ENCODE measurements around the gene MARCHF11.

Gene MARCHF11

GRCh38 chr5:16134204-16134603 is 45.4 kb downstream of the MARCHF11 start:
- peak; percentile 40 for DNase-seq (ENCODE audit: low spot score)

- no peak for DNase-seq (ENCODE audit: low spot score)
Observed at GRCh38 chr5:16131878-16132277, 47.7 kb downstream of the MARCHF11 start.

GRCh38 chr5:16128944-16129343 is 50.6 kb downstream of the MARCHF11 start:
- DNase-seq (ENCODE audit: low spot score) = no peak

- DNase-seq (ENCODE audit: low spot score) = no peak
Observed at GRCh38 chr5:16127865-16128544, 51.6 kb downstream of the MARCHF11 start.

- DNase-seq (ENCODE audit: low spot score) = no peak
Observed at GRCh38 chr5:16120579-16120978, 59.0 kb downstream of the MARCHF11 start.

GRCh38 chr5:16119790-16120189 is 59.8 kb downstream of the MARCHF11 start:
- no peak for DNase-seq (ENCODE audit: low spot score)

- DNase-seq (ENCODE audit: low spot score) = no peak
Observed at GRCh38 chr5:16115140-16115539, 64.5 kb downstream of the MARCHF11 start.

GRCh38 chr5:16108418-16108817 is 71.2 kb downstream of the MARCHF11 start:
- DNase-seq (ENCODE audit: low spot score) = no peak

GRCh38 chr5:16104961-16105360 is 74.6 kb downstream of the MARCHF11 start:
- DNase-seq (ENCODE audit: low spot score) = no peak

- DNase-seq (ENCODE audit: low spot score) = no peak
Observed at GRCh38 chr5:16095612-16096011, 84.0 kb downstream of the MARCHF11 start.

DNA sequence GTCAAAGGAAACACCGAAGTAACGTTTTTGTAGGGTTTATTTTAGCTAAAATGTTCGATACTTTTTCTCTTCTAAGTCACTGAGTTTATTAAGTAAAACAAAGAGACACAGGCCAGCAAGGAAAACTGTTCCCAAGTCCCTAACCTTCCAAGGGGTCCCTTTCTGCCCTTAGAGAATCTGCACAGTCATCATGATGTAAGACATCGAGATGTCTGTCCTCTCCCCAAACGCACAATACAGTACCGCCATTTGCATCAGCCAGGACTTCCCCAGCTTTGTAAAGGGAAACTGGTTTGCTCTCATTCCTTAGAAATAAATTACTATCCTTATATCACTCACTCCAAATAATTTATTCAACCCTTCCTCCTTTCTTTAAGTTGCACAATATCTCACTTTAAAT is 89.3 kb downstream of the MARCHF11 start:
- DNase-seq (ENCODE audit: low spot score) = no peak

DNA sequence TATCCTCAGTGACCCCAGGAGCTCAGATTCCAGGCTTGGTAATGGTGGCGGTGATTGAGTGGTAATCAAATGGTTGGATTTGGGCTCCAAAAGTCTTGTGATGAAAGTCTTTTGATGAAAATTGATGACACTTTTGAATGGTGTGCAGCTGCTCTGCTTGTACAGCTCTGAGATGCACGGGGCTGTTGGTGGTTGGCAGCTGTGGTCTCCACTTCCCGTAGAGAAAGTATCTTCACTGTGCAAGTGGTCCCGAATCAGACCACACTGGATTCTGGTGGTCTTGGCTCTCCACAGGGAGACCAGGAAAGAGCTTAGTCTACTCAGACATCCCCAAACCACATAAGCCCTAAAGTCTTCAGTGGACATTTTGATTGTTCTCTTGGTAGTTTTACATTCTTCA is 96.6 kb downstream of the MARCHF11 start:
- no peak for DNase-seq (ENCODE audit: low spot score)

- DNase-seq (ENCODE audit: low spot score) = no peak
Observed at GRCh38 chr5:16082053-16082452, 97.5 kb downstream of the MARCHF11 start.

DNA sequence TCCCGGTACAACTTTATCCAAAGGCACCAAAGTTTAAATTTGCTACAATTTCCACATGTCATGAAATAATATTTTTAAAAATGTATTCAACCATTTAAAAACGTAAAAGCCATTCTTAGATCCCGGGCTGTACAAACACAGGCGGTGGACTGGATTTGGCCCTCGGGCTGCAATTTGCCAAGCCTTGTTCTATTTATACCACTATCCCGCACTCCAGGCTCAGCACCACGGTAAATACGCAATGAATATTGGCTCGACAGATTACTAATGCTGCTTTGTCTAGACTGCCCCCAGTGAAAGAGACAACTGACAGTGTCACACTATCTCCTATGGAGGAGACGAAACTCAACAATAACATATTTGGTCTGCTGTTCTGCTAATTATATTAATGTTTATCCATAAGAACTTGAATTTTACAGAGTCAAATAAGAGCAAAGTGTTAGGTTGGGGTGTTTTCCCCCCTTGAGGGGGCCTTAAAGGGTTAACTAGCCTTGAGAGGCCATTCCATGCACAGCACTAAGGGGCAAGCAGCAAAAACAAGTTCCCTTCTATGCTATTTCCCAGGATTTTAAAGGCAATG is 98.1 kb downstream of the MARCHF11 start:
- DNase-seq (ENCODE audit: low spot score) = no peak

DNA sequence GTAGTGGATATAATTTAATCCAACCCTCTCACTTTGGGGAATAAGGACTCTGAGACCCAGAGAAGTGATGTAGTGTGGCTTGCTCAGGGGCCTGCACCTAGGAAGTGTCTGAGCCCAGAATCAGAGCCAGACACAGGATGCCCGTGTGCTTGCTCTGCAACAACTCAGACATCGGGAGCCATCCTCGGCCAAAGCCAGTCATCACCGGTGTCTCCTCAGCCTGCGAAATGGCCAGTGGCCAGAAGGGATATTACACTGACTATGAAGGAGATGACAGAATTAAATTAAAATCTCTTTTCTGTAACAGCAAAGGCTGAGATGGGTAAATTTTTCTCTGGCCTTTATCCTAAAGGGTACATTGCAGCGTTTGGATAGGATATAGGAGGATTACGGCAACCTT is 102.9 kb downstream of the MARCHF11 start:
- peak; percentile 47 for DNase-seq (ENCODE audit: low spot score)

- DNase-seq (ENCODE audit: low spot score) = no peak
Observed at GRCh38 chr5:16074358-16074757, 105.2 kb downstream of the MARCHF11 start.

DNA sequence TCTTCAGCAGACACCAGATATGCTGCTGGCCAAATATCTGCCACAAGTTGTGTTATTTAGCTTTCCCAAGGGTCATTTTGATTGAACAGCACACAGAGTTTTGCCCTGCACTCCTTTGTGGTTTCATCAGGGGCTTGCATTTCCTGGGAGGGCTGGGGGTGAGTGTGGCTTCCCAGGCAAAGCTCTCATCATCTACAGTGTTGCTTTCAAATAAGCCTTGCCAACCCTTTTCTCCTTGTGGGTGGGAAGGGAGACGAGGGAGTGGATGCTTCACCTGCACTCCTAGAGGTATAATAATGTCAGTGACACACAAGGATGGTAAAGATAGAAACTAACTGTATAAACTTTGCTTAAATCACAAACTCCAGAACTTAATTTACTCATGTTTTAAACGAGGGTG is 107.0 kb downstream of the MARCHF11 start:
- no peak for DNase-seq (ENCODE audit: low spot score)

DNA sequence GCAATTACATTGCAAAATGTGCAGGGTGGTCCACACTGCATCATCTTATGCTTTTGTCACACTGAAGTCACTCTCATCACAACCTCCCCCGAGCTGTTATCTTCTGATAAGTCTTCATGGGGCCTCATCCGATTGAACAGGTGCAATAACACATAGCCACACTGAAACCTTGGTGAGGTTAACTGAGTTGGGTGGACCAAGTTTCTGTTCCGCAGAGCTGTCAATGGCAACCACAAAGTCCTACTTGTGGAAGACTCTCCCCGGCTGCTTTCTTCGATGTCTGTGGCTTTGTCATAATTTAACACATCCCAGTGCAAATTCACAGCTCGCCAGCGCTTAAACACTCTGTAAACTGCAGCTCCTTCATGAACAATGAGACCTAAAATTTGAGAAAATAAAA is 112.2 kb downstream of the MARCHF11 start:
- DNase-seq (ENCODE audit: low spot score) = no peak

DNA sequence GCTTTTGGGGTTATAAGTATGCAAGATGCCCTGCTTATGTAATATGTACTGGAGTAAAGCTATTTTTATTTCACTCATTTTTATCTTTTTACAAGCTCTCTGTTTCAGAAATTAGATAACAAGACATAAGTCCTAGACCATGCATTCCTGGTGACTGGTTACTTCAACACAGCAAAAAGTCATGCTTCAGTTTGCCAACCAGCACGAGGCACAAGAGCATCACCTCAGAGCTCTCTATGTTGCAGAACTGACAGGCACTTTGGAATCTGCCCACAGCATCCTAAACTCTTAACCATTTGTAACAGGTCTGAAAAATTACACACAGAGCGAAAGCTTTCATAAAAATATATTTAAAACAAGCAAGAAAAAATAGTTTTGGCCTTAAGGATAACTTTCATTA is 112.8 kb downstream of the MARCHF11 start:
- no peak for DNase-seq (ENCODE audit: low spot score)

DNA sequence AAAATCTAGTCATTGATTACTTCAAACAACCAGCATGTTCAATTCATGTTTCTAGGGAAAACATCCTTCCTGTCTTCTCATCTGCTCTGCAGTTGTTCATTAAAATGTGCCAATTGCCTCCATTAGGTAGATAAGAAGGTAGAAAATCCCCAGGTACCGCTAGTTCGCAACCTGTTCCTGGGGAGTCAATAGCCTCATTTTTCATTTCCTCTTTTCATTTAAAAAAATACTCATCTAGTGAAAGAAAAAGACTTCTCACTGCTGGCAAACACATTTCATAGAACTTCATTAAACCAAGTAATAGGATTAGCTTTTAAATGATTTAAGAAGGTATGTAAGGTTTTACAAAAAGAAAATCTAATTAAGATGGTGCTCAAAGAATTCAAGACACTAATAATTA is 113.3 kb downstream of the MARCHF11 start:
- DNase-seq (ENCODE audit: low spot score) = no peak

DNA sequence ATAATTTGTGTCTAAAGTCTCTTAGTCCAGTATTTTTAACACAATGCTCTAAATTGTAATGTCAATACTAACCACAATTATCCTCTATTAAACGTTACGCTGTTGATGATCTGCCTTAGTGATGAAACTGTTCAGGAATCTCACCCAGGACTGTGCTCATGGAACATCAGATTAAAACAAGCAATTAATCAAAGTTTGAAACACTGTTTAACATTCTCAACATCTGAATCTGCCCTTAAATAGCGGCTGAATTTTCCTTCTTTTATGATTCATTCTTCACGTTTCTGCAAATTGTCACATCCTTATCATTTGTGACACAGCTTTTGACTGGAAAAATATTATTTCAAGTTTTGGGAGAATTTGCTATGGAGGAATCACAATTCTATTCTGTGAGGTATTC is 113.8 kb downstream of the MARCHF11 start:
- no peak for DNase-seq (ENCODE audit: low spot score)

- DNase-seq (ENCODE audit: low spot score) = no peak
Observed at GRCh38 chr5:16064135-16064893, 115.3 kb downstream of the MARCHF11 start.

GRCh38 chr5:16061163-16061562 is 118.4 kb downstream of the MARCHF11 start:
- DNase-seq (ENCODE audit: low spot score) = no peak
